ENCODE measurements around the gene GRPR. TPM values are rescaled to one million over a fixed set of nuclear protein-coding genes. Genes with fewer than 3 reads are reported as not detected.
"Not testable (repeated sequence)": the region's sequence is repeated elsewhere in the genome, so short reads cannot be mapped to it uniquely, and the experiment has no call there.

The GRPR gene
- total RNA-seq, 8 experiments from 2014 or later, result 0.14 to 31.6 (median 0.57) TPM

DNA sequence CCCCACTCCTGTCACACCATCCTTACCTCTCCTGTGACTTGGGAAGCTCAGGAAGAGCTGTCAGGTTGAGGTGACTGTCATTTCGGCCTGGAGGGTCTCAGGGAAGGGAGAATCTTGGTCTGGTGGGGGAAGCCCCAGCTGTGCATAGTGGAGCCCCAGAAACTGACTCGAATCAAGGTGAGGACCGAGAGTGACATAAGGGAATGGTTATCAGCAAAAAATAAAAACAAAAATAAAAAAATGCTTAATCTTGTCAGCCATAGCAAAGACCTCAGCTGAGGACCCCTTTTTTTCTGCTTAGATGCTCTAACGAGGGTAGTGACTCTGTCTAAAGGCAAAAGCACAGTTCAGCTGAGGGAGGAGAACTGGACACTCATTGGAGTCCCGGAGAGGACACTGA, 43.8 kb downstream of the GRPR start, which contains the start of gene MAGEB17:
Gene MAGEB17, plus strand, starts transcription at position 301 of the 400 bp plus-strand sequence. CDS start 2,902 bp downstream, outside the sequence.
- no peak for ATAC-seq (replicated peaks in 6 of 8)
- in situ Hi-C loops (cut with MboI; ENCODE audit: low pct_unique_long_range_greater_than_20kb in 2 of 9, low sequenced_read_pairs in 9 of 9, unreplicated experiment in 9 of 9), result no loop called here
- WGBS, 10 experiments, result 70 to 83% (median 83%) methylated on average over 1 to 2 of the region's 5 CpGs; no CpG with 5 or more reads in 7 of the 10 experiments

DNA sequence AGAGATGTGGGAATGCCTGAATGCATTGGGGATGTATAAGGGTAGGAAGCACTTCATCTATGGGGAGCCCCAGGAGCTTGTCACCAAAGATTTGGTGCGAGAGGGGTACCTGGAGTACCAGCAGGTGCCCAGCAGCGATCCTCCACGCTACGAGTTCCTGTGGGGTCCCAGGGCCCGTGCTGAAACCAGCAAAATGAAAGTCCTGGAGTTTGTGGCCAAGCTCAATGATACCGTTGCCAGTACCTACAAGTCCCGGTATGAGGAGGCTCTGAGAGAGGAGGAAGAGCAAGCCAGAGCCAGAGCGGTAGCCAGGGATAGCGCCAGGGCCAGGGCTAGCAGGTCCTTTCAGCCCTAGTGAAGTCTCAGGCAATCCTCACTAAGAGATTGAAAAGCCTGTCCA, 47.7 kb downstream of the GRPR start:
- Histone ChIP-seq H3K4me3 (no peak overlapping the region), H3K27ac (no peak overlapping the region), H3K4me1 (replicated peaks in 1 of 2) (no peaks in the 10 kb centered on the region)
- in situ Hi-C loops (cut with MboI; ENCODE audit: low pct_unique_long_range_greater_than_20kb in 2 of 9, low sequenced_read_pairs in 9 of 9, unreplicated experiment in 9 of 9), result no loop called here
- 93% methylated on average over 3 of the region's 9 CpGs; no CpG with 5 or more reads in 9 of the 10 experiments for WGBS, 10 experiments
- no peak for ATAC-seq (replicated peaks in 6 of 8)

More for the DNA sequence above, 43.8 kb downstream of the GRPR start, which contains the start of gene MAGEB17:
- Histone ChIP-seq H3K27ac (no peak within 1 kb of the TSS), H3K4me1 (replicated peaks in 1 of 2) (no peaks in the 10 kb centered on the region), H3K4me3 (no peak within 1 kb of the TSS)

DNA sequence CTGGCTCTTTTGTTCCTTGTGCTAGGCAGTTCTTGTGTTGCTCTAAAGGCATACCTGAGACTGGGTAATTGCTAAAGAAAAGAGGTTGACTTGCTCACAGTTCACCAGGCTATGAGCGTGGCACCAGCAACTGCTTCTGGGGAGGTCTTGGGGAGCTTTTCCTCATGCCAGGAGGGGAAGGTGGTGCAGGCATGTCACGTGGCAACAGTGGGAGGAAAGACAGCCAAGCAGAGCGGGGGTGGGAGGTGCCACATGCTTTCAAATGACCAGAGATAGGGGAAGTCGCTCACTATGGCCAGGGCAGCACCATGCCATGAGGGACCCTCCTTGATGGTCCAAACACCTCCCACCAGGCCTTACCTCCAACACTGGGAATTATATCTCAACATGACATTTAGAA, 48.6 kb downstream of the GRPR start:
- no peak for ATAC-seq (replicated peaks in 6 of 8)
- no peak overlapping the region for H3K27ac ChIP-seq
- no peaks in the 10 kb centered on the region for H3K4me1 ChIP-seq (replicated peaks in 1 of 2)
- no peak overlapping the region for H3K4me3 ChIP-seq
- in situ Hi-C loops (cut with MboI; ENCODE audit: low pct_unique_long_range_greater_than_20kb in 2 of 9, low sequenced_read_pairs in 9 of 9, unreplicated experiment in 9 of 9), result no loop called here
- WGBS, 10 experiments, result 60 to 100% (median 98%) methylated on average over 1 to 3 of the region's 4 CpGs; no CpG with 5 or more reads in 6 of the 10 experiments

DNA sequence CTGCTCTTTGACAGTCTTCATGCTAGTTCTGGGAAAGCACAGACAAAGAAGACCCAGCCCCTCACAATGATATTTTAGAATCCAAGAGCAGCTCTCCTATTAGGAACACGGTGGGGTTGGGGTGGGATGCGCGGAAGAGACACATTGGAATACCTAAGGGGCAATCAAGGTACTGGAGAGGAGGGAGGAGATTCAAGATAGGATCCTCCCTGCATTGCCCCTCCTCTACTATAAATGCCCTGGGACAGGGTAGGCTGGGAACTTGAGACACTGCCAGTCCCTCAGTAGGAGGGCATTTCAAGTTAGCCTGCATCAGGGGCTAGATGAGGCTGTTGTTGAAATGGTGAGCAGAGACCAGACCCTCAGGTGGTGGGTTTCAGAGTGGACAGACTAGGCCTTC, 49.0 kb downstream of the GRPR start:
- H3K4me1 ChIP-seq (replicated peaks in 1 of 2), result no peaks in the 10 kb centered on the region
- ATAC-seq (replicated peaks in 6 of 8), result no peak
- H3K4me3 ChIP-seq, result no peak overlapping the region
- H3K27ac ChIP-seq, result no peak overlapping the region
- WGBS, 10 experiments, result 83% methylated on average over 3 of the region's 3 CpGs; no CpG with 5 or more reads in 9 of the 10 experiments
- in situ Hi-C loops (cut with MboI; ENCODE audit: low pct_unique_long_range_greater_than_20kb in 2 of 9, low sequenced_read_pairs in 9 of 9, unreplicated experiment in 9 of 9), result no loop called here

DNA sequence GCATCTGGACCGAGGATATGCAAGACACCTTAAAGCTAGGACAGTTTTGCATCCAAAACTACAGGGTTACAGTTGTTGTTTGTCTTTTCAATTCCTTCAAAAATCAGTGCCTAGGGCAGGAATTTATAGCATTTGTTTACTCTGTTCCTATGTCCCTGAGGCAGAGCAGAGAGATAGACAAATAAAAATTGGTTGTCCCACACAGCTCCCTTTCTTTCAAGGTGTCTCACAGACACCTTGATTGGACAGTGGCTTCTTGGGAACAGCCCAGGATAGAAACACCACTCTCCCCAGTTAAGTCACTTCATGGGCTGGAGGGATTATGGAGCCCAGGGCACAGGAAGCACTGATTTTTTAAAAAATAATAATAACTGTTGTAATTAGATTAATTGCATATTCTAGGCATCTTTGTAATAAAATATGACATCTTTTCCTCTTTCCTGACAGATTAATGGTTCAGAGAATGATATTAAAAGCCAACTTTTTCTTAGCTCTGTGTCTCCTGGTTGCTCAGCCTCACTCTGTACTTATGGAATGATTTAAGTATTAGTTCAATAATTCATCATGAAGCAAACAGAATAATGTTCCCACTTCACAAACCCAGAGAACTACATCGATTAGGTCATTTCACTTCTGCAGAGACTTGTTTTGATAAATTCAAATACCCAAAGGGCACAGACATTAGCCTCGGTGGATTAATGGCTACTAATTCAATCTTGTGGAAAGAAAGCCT, 52.1 kb downstream of the GRPR start:
- no peak overlapping the region for H3K27ac ChIP-seq
- in situ Hi-C loops (cut with MboI; ENCODE audit: low pct_unique_long_range_greater_than_20kb in 2 of 9, low sequenced_read_pairs in 9 of 9, unreplicated experiment in 9 of 9), result no loop called here
- 0 to 82% (median 59%) methylated on average over 1 to 3 of the region's 3 CpGs; no CpG with 5 or more reads in 3 of the 10 experiments for WGBS, 10 experiments
- peak in 3 of 8 experiments; percentile 12 to 64 (median 25) for ATAC-seq (replicated peaks in 6 of 8)
- H3K4me1 ChIP-seq (replicated peaks in 1 of 2), result no peaks in the 10 kb centered on the region
- H3K4me3 ChIP-seq, result no peak overlapping the region

DNA sequence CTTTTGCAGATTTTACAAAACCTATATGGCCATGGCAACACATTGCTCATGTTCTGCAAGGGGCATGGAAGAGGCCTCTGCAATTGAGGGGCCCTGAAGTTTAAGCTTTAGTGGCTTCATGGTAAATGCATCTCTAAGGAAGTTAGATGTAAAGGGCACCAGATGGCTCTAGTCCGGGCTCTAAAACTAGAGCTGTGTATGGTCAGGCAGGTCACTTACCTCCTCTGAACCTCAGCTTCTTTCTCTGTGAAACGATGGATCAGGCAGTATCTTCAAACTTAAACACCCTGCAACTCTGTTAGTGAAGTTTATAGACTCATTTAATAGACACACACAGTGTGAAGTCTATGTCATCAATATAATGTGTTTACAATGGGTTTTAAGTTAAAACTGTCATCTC, 53.9 kb downstream of the GRPR start:
- no peaks in the 10 kb centered on the region for H3K4me1 ChIP-seq (replicated peaks in 1 of 2)
- ATAC-seq (replicated peaks in 6 of 8), result no peak
- no peak overlapping the region for H3K4me3 ChIP-seq
- in situ Hi-C loops (cut with MboI; ENCODE audit: low pct_unique_long_range_greater_than_20kb in 2 of 9, low sequenced_read_pairs in 9 of 9, unreplicated experiment in 9 of 9), result no loop called here
- no peak overlapping the region for H3K27ac ChIP-seq
- WGBS, 10 experiments, result 20 to 67% (median 49%) methylated on average over 1 to 2 of the region's 2 CpGs; no CpG with 5 or more reads in 6 of the 10 experiments

DNA sequence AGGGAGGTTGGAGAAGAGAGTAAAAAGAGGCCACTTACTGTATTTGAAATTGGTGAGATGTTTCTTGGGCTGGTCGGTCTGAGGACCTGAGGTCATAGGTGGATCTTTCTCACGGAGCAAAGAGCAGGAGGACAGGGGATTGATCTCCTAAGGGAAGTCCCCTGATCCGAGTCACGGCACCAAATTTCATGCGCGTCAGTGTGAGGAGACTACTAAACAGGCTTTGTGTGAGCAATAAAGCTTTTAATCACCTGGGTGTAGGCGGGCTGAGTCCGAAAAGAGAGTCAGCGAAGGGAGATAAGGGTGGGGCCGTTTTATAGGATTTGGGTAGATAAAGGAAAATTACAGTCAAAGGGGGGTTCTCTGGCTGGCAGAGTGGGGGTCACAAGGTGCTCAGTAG, 60.5 kb downstream of the GRPR start:
- in situ Hi-C loops (cut with MboI; ENCODE audit: low pct_unique_long_range_greater_than_20kb in 2 of 9, low sequenced_read_pairs in 9 of 9, unreplicated experiment in 9 of 9); ATAC-seq (replicated peaks in 6 of 8); H3K4me3 ChIP-seq; H3K27ac ChIP-seq: not testable (repeated sequence)
- WGBS, 10 experiments, result 75 to 100% (median 85%) methylated on average over 1 to 6 of the region's 10 CpGs; no CpG with 5 or more reads in 7 of the 10 experiments
- peaks cover 6 to 12% of the 10 kb centered on the region in 2 donors for H3K4me1 ChIP-seq (replicated peaks in 1 of 2)

DNA sequence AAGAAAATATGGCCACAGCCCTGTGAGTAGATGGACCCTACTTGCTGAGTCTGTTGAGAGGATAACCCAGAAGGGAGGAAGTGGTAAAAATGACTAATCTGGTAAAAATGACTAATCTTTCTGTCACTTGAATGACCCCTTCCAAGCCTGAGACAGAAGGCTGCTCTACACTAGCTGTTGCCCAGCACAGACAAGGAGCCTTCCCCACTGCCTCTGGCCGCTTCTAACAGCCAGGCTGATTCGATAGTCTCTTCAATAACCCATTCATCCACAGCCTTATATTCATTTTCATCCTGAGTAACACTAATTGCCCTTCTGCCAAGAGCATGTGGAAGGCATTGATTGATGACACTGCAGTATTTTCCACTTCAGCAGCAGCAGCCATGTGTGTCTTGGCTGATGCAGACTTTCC, 62.4 kb downstream of the GRPR start:
- in situ Hi-C loops (cut with MboI; ENCODE audit: low pct_unique_long_range_greater_than_20kb in 2 of 9, low sequenced_read_pairs in 9 of 9, unreplicated experiment in 9 of 9), result no loop called here
- WGBS, 10 experiments, result 0% methylated on average over 1 of the region's 2 CpGs; no CpG with 5 or more reads in 9 of the 10 experiments
- ATAC-seq (replicated peaks in 6 of 8), result peak in 6 of 8 experiments; percentile 26 to 100 (median 100)

DNA sequence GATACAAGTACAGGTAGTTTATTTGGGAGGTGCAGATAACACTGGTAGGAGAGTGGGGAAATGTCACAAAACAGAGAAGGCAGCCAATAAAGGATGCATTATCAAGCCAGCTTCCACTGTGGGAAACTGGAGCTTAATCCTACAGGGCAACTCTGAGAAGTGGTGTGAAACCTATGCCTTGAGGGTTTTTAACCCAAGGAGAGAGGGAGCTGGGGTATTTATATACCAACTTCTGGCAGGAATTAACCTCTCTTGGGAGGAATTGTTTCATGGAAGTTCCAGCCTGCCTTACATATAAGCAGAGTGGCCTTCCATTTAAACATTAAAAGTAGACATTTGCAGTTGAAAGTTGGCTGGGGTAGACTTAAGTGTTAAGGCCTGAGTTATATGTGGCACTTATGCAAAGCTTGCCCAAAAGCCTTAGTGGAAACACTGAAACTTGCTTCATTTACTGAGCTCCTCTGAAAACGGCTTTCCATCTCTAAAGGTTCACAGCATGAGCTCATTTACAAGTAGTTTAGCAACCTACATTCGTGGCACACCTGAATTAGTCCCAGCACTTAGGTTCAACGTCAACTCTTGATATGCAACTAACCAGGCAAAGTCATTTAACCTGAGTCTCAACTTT, 63.1 kb downstream of the GRPR start:
- WGBS, 10 experiments, result 20 to 60% (median 33%) methylated on average over 1 to 2 of the region's 3 CpGs; no CpG with 5 or more reads in 7 of the 10 experiments
- ATAC-seq (replicated peaks in 6 of 8), result no peak
- peaks cover 6 to 12% of the 10 kb centered on the region in 2 donors for H3K4me1 ChIP-seq (replicated peaks in 1 of 2)
- in situ Hi-C loops (cut with MboI; ENCODE audit: low pct_unique_long_range_greater_than_20kb in 2 of 9, low sequenced_read_pairs in 9 of 9, unreplicated experiment in 9 of 9), result no loop called here
- H3K4me3 ChIP-seq, result no peak overlapping the region
- no peak overlapping the region for H3K27ac ChIP-seq

More for the DNA sequence above, 62.4 kb downstream of the GRPR start:
- Histone ChIP-seq H3K4me3 (no peak overlapping the region), H3K27ac (no peak overlapping the region), H3K4me1 (replicated peaks in 1 of 2) (peaks cover 6 to 12% of the 10 kb centered on the region in 2 donors)

DNA sequence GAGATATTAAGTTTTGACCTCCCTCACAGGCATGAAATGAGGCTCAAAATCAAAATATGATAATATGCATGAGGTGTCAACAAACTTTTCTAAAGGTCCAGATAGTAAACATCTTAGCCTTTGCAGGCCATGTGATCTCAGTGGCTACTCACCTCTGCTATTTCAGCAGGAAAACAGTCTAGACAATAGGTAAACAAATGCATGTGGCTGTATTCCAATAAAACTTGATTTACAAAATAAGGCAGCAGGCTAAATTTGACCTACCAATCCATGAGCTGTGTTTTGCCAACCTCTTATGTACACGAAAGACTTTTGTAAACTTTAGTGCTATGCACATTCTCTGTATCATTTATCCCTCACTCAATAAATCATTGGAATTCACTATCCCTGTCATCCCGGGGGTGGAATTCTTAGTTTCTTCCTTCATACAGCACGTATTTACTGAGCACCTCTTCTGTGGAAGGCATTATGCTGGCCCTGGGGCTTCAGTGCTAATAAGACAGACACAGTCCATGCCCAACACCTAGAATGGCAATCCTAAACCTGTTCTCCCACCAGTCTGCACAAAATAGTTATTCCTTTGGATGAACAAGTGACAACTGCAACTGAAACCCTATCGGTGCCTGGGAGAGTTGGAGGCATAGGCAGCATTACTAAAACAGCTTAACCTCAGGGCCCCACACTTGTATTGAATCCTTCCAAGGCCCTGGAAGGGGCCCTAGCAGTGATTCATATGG, 63.8 kb downstream of the GRPR start:
- in situ Hi-C loops (cut with MboI; ENCODE audit: low pct_unique_long_range_greater_than_20kb in 2 of 9, low sequenced_read_pairs in 9 of 9, unreplicated experiment in 9 of 9), result no loop called here
- WGBS, 10 experiments, result 20 to 100% (median 50%) methylated on average over 1 to 3 of the region's 4 CpGs; no CpG with 5 or more reads in 5 of the 10 experiments

DNA sequence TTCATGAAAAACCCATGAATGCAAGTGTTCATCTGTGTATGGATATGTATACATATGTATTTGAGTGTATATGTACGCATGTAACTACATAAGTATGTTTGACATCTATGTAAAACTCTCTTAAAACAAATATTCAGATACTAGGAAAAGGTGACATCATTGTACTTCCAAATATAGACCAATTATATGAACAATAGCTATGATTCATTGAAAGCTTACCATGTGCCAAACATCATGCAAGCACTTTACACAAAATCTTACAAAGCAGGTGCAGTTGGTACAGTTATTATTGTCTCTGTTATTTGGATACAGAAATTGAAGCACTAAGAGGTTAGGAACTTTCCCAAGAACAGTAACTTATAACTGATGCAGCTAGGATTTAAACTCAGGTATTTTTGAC, 65.3 kb downstream of the GRPR start:
- H3K27ac ChIP-seq, result no peak overlapping the region
- in situ Hi-C loops (cut with MboI; ENCODE audit: low pct_unique_long_range_greater_than_20kb in 2 of 9, low sequenced_read_pairs in 9 of 9, unreplicated experiment in 9 of 9), result no loop called here
- no peak overlapping the region for H3K4me3 ChIP-seq
- ATAC-seq (replicated peaks in 6 of 8), result peak in 3 of 8 experiments; percentile 18 to 36 (median 35)
- 0 to 100% (median 83%) methylated on average over 1 of the region's 1 CpG; no CpG with 5 or more reads in 7 of the 10 experiments for WGBS, 10 experiments
- peaks cover 6 to 12% of the 10 kb centered on the region in 2 donors for H3K4me1 ChIP-seq (replicated peaks in 1 of 2)

More for the DNA sequence above, 63.8 kb downstream of the GRPR start:
- Histone ChIP-seq H3K27ac (no peak overlapping the region), H3K4me1 (replicated peaks in 1 of 2) (peaks cover 6 to 12% of the 10 kb centered on the region in 2 donors), H3K4me3 (no peak overlapping the region)
- ATAC-seq (replicated peaks in 6 of 8), result no peak

DNA sequence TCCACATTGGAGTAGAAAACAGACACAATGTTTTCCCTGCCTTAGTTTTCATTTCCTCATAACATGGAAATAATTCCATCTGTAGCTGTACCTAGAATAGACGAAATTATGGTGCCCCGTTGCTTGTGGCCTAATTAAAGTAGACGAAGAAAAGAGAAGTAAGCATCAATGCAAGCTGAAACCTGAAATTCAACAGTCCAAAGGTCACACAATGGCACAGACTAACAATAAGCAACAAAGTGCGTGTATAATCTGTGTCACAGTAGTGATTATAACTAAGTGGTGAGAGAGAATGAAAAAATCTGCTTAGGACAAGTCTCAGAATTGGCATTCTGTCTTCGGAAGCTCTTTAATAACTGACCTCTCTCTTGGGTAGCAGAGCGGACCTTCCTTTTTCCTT, 68.2 kb downstream of the GRPR start:
- in situ Hi-C loops (cut with MboI; ENCODE audit: low pct_unique_long_range_greater_than_20kb in 2 of 9, low sequenced_read_pairs in 9 of 9, unreplicated experiment in 9 of 9), result no loop called here
- Histone ChIP-seq H3K4me3 (no peak overlapping the region), H3K27ac (no peak overlapping the region), H3K4me1 (replicated peaks in 1 of 2) (no peaks in the 10 kb centered on the region)
- no peak for ATAC-seq (replicated peaks in 6 of 8)
- WGBS, 10 experiments, result 69 to 100% (median 83%) methylated on average over 1 to 6 of the region's 6 CpGs; no CpG with 5 or more reads in 6 of the 10 experiments

DNA sequence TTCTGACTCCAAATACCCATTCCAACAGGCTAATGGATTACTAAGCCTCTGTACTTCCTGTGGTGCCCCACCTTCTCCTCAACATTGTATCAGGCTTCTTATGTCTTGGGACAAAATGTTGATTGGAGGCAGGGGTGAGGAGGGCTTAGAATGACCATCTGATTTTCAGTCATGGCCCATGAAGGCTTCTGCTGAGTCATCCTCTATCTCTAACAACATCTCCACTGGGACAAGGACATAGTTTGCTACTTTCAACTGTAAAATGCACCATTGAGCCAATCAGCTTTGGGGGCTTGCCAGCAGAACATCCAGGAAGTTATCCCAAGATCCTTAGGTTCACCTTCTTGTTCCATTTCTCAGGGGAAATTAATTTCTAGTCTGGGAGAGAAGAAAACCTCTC, 73.5 kb downstream of the GRPR start:
- Histone ChIP-seq H3K27ac (no peak overlapping the region), H3K4me1 (replicated peaks in 1 of 2) (no peaks in the 10 kb centered on the region), H3K4me3 (no peak overlapping the region)
- ATAC-seq (replicated peaks in 6 of 8), result peak in 1 of 8 experiments; percentile 16
- in situ Hi-C loops (cut with MboI; ENCODE audit: low pct_unique_long_range_greater_than_20kb in 2 of 9, low sequenced_read_pairs in 9 of 9, unreplicated experiment in 9 of 9), result no loop called here

Data from motor neuron (in vitro differentiated cells).